ENCODE data around the gene ESRP2. TPM values are rescaled to one million over a fixed set of nuclear protein-coding genes. Genes with fewer than 3 reads are reported as not detected.

ESRP2 gene
- total RNA-seq, 4 donors from 2014 or later: 0.42 to 2.4 (median 1.2) TPM

DNA sequence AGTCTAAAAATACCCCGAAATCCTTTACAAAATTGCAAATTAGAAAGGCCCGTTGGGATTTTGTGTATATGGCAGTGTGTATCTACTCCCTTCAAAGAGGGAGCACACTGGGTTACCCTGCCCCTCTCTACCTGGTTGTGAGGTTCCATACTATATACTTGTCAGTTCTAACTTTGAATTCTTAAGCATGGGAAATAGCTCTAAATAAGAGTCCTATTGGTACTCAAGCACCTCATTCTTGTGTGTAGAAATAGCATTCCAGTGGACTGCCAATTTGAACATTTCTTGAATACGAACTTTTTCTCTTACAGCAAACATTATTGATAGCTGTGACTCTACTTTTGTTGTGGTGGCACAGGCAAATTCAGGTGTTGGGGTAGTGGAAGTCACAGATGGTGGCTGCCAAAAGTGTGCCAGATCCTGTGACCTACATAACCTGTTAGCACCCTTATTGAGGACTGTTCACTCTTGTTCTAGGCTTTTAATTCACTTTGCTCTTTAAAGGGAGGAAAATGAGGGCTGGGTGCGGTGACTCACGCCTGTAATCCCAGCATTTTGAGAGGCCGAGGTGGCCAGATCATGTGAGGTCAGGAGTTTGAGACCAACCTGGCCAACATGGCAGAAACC, 16.1 kb downstream of the ESRP2 start:
- Histone ChIP-seq H3K4me1 (peaks cover 0 to 13% (median 0%) of the 10 kb centered on the region in 4 donors), H3K27ac (peak overlapping the region in 3 of 4 donors; percentile 4 to 70 (median 69)), H3K4me3 (no peak overlapping the region), H3K9me3 (no peaks in the 10 kb centered on the region), H3K27me3 (no peaks in the 10 kb centered on the region), H3K36me3 (peaks cover 0 to 5% (median 0%) of the 10 kb centered on the region in 3 donors)
- TF ChIP-seq CTCF (IDR thresholded peaks at IDR 0.05): no peak
- no peak for TF ChIP-seq EP300 (IDR thresholded peaks at IDR 0.05)
- TF ChIP-seq POLR2A (IDR thresholded peaks at IDR 0.05): no peak
- WGBS, 2 donors: 90% methylated on average over 6 of the region's 6 CpGs
- no peak for DNase-seq (ENCODE audit: low spot score in 2 of 2)

DNA sequence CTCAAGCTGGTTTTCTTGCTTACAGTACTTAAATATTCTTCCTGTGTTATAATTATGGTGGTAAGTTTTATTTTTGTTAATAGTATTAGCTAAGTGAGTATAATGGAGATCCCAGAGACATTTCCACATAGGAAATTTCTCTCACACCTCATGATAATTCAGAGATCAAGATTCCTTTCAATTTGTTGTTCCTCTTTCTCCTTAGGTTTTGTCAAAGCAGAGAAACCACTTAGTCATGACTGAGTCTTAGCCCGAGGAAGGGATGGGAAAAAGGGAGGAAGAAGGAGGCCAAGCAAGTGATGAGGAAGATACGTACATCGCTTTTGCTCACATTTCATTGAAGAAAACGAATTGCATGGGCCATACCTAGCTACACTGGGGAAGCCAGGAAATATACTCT, 18.4 kb downstream of the ESRP2 start:
- 81 to 86% methylated on average over 4 of the region's 4 CpGs for WGBS, 2 donors
- Histone ChIP-seq H3K4me1 (peaks cover 0 to 26% (median 0%) of the 10 kb centered on the region in 4 donors), H3K36me3 (peaks cover 0 to 5% (median 0%) of the 10 kb centered on the region in 3 donors), H3K4me3 (no peak overlapping the region), H3K27ac (no peak overlapping the region), H3K9me3 (no peaks in the 10 kb centered on the region), H3K27me3 (no peaks in the 10 kb centered on the region)
- no peak for TF ChIP-seq EP300 (IDR thresholded peaks at IDR 0.05)
- TF ChIP-seq POLR2A (IDR thresholded peaks at IDR 0.05): no peak
- no peak for TF ChIP-seq CTCF (IDR thresholded peaks at IDR 0.05)
- no peak for DNase-seq (ENCODE audit: low spot score in 2 of 2)

DNA sequence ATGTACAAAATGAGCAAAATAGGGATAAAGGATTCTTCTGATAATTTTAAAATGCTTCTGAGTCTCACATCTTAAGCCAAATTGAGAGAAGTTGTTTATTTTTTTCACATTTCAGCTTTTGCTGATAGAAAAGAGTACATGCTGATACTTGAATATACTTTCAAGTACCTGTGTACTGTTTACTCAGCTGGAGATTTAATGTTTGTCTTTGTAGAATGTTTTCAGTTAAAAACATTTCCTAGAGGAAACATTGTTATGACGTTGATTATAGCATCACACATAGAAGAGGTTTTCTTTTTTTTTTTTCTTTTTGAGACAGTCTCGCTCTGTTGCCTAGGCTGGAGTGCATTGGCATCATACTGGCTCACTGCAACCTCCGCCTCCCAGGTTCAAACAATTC, 19.7 kb downstream of the ESRP2 start:
- TF ChIP-seq CTCF (IDR thresholded peaks at IDR 0.05): no peak
- no peak for TF ChIP-seq EP300 (IDR thresholded peaks at IDR 0.05)
- TF ChIP-seq POLR2A (IDR thresholded peaks at IDR 0.05): no peak
- Histone ChIP-seq H3K27me3 (no peaks in the 10 kb centered on the region), H3K9me3 (no peaks in the 10 kb centered on the region), H3K36me3 (peaks cover 0 to 5% (median 0%) of the 10 kb centered on the region in 3 donors), H3K4me1 (peaks cover 0 to 25% (median 0%) of the 10 kb centered on the region in 4 donors), H3K4me3 (no peak overlapping the region), H3K27ac (no peak overlapping the region)
- no peak for DNase-seq (ENCODE audit: low spot score in 2 of 2)
- 77 to 83% methylated on average over 3 of the region's 3 CpGs for WGBS, 2 donors

DNA sequence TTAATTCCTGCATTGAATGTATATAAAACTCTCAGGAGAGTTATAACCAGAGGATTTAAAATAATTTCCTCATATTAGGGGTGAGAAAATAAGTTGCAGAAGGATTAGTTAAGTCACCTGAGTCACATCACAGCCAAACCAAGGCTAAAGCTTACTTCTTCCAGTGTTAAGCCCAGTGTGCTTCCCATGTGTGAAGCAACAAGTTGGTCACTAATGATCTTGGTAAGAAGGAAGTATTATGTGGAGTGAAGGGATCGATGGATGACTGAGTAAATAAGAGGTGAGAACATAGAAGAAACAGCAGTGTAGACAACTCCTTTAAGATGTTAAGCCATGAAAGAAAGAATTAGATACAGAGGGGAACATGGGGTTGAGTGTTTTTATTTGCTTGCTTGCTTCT, 20.6 kb downstream of the ESRP2 start:
- H3K9me3 ChIP-seq: no peaks in the 10 kb centered on the region
- H3K27ac ChIP-seq: no peak overlapping the region
- WGBS, 2 donors: 85 to 100% methylated on average over 1 of the region's 1 CpG
- DNase-seq (ENCODE audit: low spot score in 2 of 2): no peak
- no peak overlapping the region for H3K4me3 ChIP-seq
- peaks cover 0 to 20% (median 0%) of the 10 kb centered on the region in 4 donors for H3K4me1 ChIP-seq
- H3K36me3 ChIP-seq: peaks cover 0 to 5% (median 0%) of the 10 kb centered on the region in 3 donors
- no peaks in the 10 kb centered on the region for H3K27me3 ChIP-seq
- TF ChIP-seq POLR2A (IDR thresholded peaks at IDR 0.05) (no peak), CTCF (IDR thresholded peaks at IDR 0.05) (no peak), EP300 (IDR thresholded peaks at IDR 0.05) (no peak)

DNA sequence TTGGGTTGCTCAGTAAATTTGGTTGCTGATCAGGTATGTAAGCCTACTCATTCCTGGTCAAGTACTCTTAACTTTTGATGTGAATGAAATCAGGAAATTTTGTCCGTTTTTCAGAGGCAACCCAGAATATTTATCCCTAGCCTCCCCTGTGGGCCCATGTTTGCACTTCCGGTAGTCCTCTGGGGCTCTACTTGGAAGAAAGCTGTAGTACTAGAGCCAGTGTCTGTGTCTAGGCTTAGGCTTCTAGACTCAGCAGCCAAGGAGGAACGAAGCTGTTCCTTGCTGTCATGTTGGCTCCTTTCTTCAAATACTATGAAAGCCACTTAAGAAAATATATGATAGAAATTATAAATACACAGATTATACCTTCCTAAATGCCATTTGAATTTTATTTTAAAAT, 21.2 kb downstream of the ESRP2 start:
- Histone ChIP-seq H3K36me3 (peaks cover 0 to 5% (median 0%) of the 10 kb centered on the region in 3 donors), H3K27ac (no peak overlapping the region), H3K4me1 (peaks cover 0 to 20% (median 0%) of the 10 kb centered on the region in 4 donors), H3K4me3 (no peak overlapping the region), H3K9me3 (no peaks in the 10 kb centered on the region), H3K27me3 (no peaks in the 10 kb centered on the region)
- no peak for TF ChIP-seq CTCF (IDR thresholded peaks at IDR 0.05)
- TF ChIP-seq EP300 (IDR thresholded peaks at IDR 0.05): no peak
- TF ChIP-seq POLR2A (IDR thresholded peaks at IDR 0.05): no peak
- WGBS, 2 donors: 66 to 70% methylated on average over 3 of the region's 3 CpGs
- no peak for DNase-seq (ENCODE audit: low spot score in 2 of 2)

All from tibial nerve (tissue), 4 donors.